ENCODE results near the gene BNC2. TPM values are rescaled to one million over a fixed set of nuclear protein-coding genes. Genes with fewer than 3 reads are reported as not detected.

Gene BNC2
- total and polyA plus RNA-seq, 2 of the 4 experiments (the other 2 are of a cell fraction), result 15.5 to 45.2 TPM

- dilution Hi-C loops (cut with HindIII; ENCODE audit: low sequenced_read_pairs, unreplicated experiment) (no loop called here), in situ Hi-C loops (cut with MboI; ENCODE audit: low sequenced_read_pairs) (no loop called here), intact Hi-C loops (cut with micrococcal nuclease) (no loop called here)
- ATAC-seq (ENCODE audit: low read depth) (no peak), DNase-seq (no peak)
- ChIA-PET POLR2A (ENCODE audit: unreplicated experiment) (no interaction called here), CTCF (no interaction called here)
- no peak overlapping the region for H3K18ac ChIP-seq (ENCODE audit: low read depth, low read length)
- peaks cover 5% of the 10 kb centered on the region for H3K9me1 ChIP-seq (ENCODE audit: insufficient read depth, low read length)
- H3K4me2 ChIP-seq (ENCODE audit: low read depth, low read length), result no peak overlapping the region
- no peak overlapping the region for H2AK9ac ChIP-seq (replicated peaks; ENCODE audit: low read depth, low read length, poor library complexity)
- WGBS, 2 experiments (ENCODE audit: extremely low coverage in 2 of 2, insufficient read length in 1 of 2), result no CpG with 5 or more reads among the region's 2 CpGs
- H2BK5ac ChIP-seq (ENCODE audit: low read depth, low read length, poor library complexity, severe bottlenecking), result peak overlapping the region; percentile 1
- 0 out of 4 replicates have a peak overlapping the region, but pooled peaks of 1 of the 2 experiments have one; percentile 22 for H4K8ac ChIP-seq (ENCODE audit: low read depth in 2 of 2, low read length in 2 of 2)
- H3K9ac ChIP-seq (ENCODE audit: low read depth, low read length), result no peak overlapping the region
- H3K27me3 ChIP-seq (ENCODE audit: control insufficient read depth, insufficient read depth, low read length), result no peaks in the 10 kb centered on the region
- peak overlapping the region; percentile 38 for H3K23ac ChIP-seq (ENCODE audit: low read depth, low read length)
- H3K4me3 ChIP-seq (ENCODE audit: insufficient read depth, low read depth, low read length), result no peak overlapping the region
- H3K4me1 ChIP-seq (ENCODE audit: control insufficient read depth, insufficient read depth, low read length), result peaks cover 6% of the 10 kb centered on the region; the same call in 1 of the 2 replicates
- no peak overlapping the region for H3K27ac ChIP-seq (ENCODE audit: insufficient read depth, low read length)
- no TSS peak for BruUV-seq (replicated peaks)
- no peak overlapping the region for H3K4ac ChIP-seq (ENCODE audit: low read depth, low read length)
- no peak overlapping the region for H3K56ac ChIP-seq (ENCODE audit: extremely low read depth, insufficient read depth, low read length)
- H3K14ac ChIP-seq (replicated peaks; ENCODE audit: low read depth, low read length), result peak overlapping the region; percentile 31; the same call in 1 of the 2 replicates
- H3K36me3 ChIP-seq (ENCODE audit: control insufficient read depth, insufficient read depth, low read length), result no peaks in the 10 kb centered on the region; the same call in 1 of the 2 replicates
- peaks cover 4% of the 10 kb centered on the region; the same call in 1 of the 2 replicates for H4K20me1 ChIP-seq (ENCODE audit: insufficient read depth, low read length)
- H3K9me3 ChIP-seq (ENCODE audit: control insufficient read depth, insufficient read depth, low read length), result no peaks in the 10 kb centered on the region
- no peak overlapping the region for H2BK15ac ChIP-seq (ENCODE audit: low read depth, low read length)
- TF ChIP-seq, protein P1, sequence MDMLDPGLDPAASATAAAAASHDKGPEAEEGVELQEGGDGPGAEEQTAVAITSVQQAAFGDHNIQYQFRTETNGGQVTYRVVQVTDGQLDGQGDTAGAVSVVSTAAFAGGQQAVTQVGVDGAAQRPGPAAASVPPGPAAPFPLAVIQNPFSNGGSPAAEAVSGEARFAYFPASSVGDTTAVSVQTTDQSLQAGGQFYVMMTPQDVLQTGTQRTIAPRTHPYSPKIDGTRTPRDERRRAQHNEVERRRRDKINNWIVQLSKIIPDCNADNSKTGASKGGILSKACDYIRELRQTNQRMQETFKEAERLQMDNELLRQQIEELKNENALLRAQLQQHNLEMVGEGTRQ (IDR thresholded peaks at IDR 0.05; ENCODE audit: low read depth, low read length), result no peak
- H2AK5ac ChIP-seq (ENCODE audit: low read depth, low read length), result no peak overlapping the region
- H2BK20ac ChIP-seq (ENCODE audit: low read depth, low read length), result no peak overlapping the region
- H4K91ac ChIP-seq (ENCODE audit: insufficient read depth, low read depth, low read length), result no peak overlapping the region
- H2BK120ac ChIP-seq (ENCODE audit: low read depth, low read length), result no peak overlapping the region; the same call in 1 of the 2 replicates
- peaks cover 17 to 62% of the 10 kb centered on the region in 2 experiments for H3K79me1 ChIP-seq (ENCODE audit: low read depth in 1 of 2, low read length in 2 of 2)
- H4K5ac ChIP-seq (ENCODE audit: low read depth, low read length), result peak overlapping the region; percentile 18; the same call in 1 of the 2 replicates
- H2AFZ ChIP-seq (replicated peaks; ENCODE audit: low read length, poor library complexity), result no peak overlapping the region
These were observed 53.0 kb downstream of the BNC2 start for GRCh38 chr9:16817514-16817913.
